Common myeloid progenitor, CD34-positive (primary cell): Measurements from ENCODE around the gene TYSND1.
"Not testable (repeated sequence)": the region's sequence is repeated elsewhere in the genome, so short reads cannot be mapped to it uniquely, and the experiment has no call there.

ENCODE experiments used
- CTCF ChIA-PET: fragments of 350-600 bp; sonication (Branson Sonifier 250); formaldehyde crosslinking; loops from one replicate; lab custom pipeline; 2021; ENCODE audit warnings: antibody characterized with exemption; lab: Charles Lee
- POLR2A ChIA-PET: fragments of 350-600 bp; sonication (Branson Sonifier 250); formaldehyde crosslinking; loops from one replicate; lab custom pipeline; 2021; ENCODE audit warnings: antibody characterized with exemption; lab: Charles Lee
- DNase-seq, 3 donors: peaks; one replicate each; pipeline versions ENCODE4 v3.0.0 to v3.0.0-alpha.2; 2013
- H3K27ac ChIP-seq, 2 experiments: 1 replicate in 1 of 2; 2 replicates in 1 of 2; pipeline ENCODE4 v1.7.0; 2013; ENCODE audit warnings: inconsistent platforms in 2 of 2, low read length in 2 of 2, mild to moderate bottlenecking in 2 of 2, low read depth in 1 of 2, moderate library complexity in 1 of 2; ENCODE audit not compliant: severe bottlenecking in 2 of 2, insufficient read depth in 1 of 2, poor library complexity in 1 of 2
- H3K27me3 ChIP-seq, 5 experiments: replicated peaks in 2 of 5; 1 replicate in 3 of 5; 2 replicates in 2 of 5; pipeline versions ENCODE4 v1.6.1 to v1.7.0; 2013; ENCODE audit warnings: low read length in 4 of 5, mild to moderate bottlenecking in 2 of 5, moderate library complexity in 2 of 5, inconsistent platforms in 1 of 5; ENCODE audit not compliant: insufficient read depth in 5 of 5, control insufficient read depth in 4 of 5
- H3K36me3 ChIP-seq, 4 experiments: 1 replicate in 2 of 4; 2 replicates in 2 of 4; pipeline versions ENCODE4 v1.6.1 to v1.7.0; 2013; ENCODE audit warnings: low read length in 3 of 4, control low read depth in 1 of 4, mild to moderate bottlenecking in 1 of 4; ENCODE audit not compliant: control insufficient read depth in 4 of 4, insufficient read depth in 4 of 4
- H3K4me1 ChIP-seq, 4 experiments: 1 replicate in 3 of 4; 2 replicates in 1 of 4; pipeline versions ENCODE4 v1.6.1 to v1.7.1; 2013; ENCODE audit warnings: low read length in 3 of 4, mild to moderate bottlenecking in 3 of 4, control low read depth in 1 of 4, inconsistent platforms in 1 of 4, moderate library complexity in 1 of 4; ENCODE audit not compliant: control insufficient read depth in 4 of 4, insufficient read depth in 4 of 4; ENCODE audit errors: control extremely low read depth in 1 of 4
- H3K4me3 ChIP-seq, 7 experiments: 1 replicate in 4 of 7; 2 replicates in 3 of 7; pipeline versions ENCODE4 v1.5.1 to v1.7.0; 2013; ENCODE audit warnings: mild to moderate bottlenecking in 7 of 7, low read length in 6 of 7, moderate library complexity in 6 of 7, inconsistent platforms in 2 of 7, low read depth in 2 of 7, control low read depth in 1 of 7; ENCODE audit not compliant: insufficient read depth in 4 of 7, control insufficient read depth in 1 of 7; ENCODE audit errors: extremely low read depth in 1 of 7
- H3K9me3 ChIP-seq, 5 experiments: 1 replicate in 4 of 5; 2 replicates in 1 of 5; pipeline versions ENCODE4 v1.6.1 to v1.7.1; 2013; ENCODE audit warnings: low read length in 4 of 5, mild to moderate bottlenecking in 2 of 5, inconsistent platforms in 1 of 5, low read depth in 1 of 5, moderate library complexity in 1 of 5; ENCODE audit not compliant: control insufficient read depth in 4 of 5, insufficient read depth in 2 of 5; ENCODE audit errors: control extremely low read depth in 1 of 5
- WGBS: methylation state at CpG from one replicate; pipeline ENCODE4 v1.1.5; 2013; ENCODE audit not compliant: insufficient coverage; 5-methylcytosine and 5-hydroxymethylcytosine counted together

The TYSND1 gene

DNA sequence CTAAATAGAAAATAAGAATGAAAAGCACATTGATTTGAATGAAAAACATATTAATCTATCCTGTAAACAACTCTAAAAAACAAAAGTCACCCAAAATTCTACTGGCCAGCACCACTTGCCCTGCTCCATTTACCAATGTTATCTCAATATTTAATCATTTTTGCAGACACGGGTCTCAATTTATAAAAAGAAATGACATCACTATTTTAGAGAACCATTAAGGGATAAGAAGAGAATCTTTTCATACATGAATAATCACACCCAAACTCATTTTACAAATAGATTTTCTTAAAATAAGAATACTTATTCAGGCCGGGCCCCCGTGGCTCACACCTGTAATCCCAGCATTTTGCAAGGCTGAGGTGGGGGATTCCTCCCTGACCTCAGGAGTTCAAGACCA is 19.9 kb upstream of the TYSND1 start:
- H3K9me3 ChIP-seq: no peaks in the 10 kb centered on the region
- ChIA-PET CTCF (interaction anchor here (0.6 kb wide), 1 partner anchor 59 kb away, joined by 4 read pairs; no protein-coding TSS in a partner anchor), POLR2A (no interaction called here)
- H3K4me3 ChIP-seq: no peak overlapping the region
- H3K27ac ChIP-seq: no peak overlapping the region
- peaks cover 0 to 2% (median 0%) of the 10 kb centered on the region in 5 experiments for H3K27me3 ChIP-seq
- WGBS: 100% methylated on average over 2 of the region's 3 CpGs
- H3K36me3 ChIP-seq: peaks cover 2 to 13% (median 9%) of the 10 kb centered on the region in 4 experiments
- no peak for DNase-seq
- peaks cover 2 to 41% (median 29%) of the 10 kb centered on the region in 4 experiments for H3K4me1 ChIP-seq

DNA sequence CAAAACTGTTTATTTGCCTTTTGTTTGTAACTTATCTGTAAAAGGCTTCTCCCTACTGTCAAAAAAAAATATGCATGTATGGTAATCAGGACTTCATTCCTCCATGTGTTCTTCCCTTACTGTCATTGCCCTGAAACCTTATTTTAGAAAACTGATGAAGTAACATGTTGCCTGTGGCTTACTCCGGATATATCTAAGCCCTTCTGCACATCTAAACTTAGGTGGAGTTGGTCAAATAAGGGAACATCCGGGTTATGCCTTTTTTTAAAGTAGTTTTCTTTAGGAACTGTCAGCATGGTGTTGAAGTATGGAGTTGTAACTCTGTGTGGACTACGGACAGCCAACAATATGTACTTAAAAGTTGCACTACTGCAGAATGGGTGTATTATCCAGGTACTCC is 17.7 kb upstream of the TYSND1 start:
- Histone ChIP-seq H3K27ac (no peak overlapping the region), H3K9me3 (no peaks in the 10 kb centered on the region), H3K4me1 (peaks cover 2 to 29% (median 22%) of the 10 kb centered on the region in 4 experiments), H3K36me3 (peaks cover 7 to 23% (median 15%) of the 10 kb centered on the region in 4 experiments), H3K4me3 (no peak overlapping the region), H3K27me3 (peaks cover 0 to 2% (median 0%) of the 10 kb centered on the region in 5 experiments)
- ChIA-PET CTCF (no interaction called here), POLR2A (no interaction called here)
- 80% methylated on average over 1 of the region's 3 CpGs for WGBS
- DNase-seq: no peak

DNA sequence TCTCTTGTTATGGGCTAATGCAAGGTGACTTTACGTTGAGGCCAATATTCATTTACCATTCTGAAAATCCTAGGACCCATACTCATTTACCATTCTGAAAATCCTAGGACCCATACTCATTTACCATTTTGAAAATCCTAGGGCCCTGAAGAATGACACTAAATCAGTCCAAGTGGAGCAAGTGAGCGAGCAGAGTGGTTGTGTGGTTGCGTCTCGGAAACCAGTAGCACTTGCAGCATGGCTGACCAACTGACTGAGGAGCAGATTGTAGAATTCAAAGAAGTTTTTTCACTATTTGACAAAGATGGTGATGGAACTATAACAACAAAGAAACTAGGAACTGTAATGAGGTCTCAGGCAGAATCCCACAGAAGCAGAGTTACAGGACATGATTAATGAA is 16.9 kb upstream of the TYSND1 start:
- peaks cover 8 to 23% (median 15%) of the 10 kb centered on the region in 4 experiments for H3K36me3 ChIP-seq
- no peaks in the 10 kb centered on the region for H3K9me3 ChIP-seq
- peaks cover 0 to 2% (median 0%) of the 10 kb centered on the region in 5 experiments for H3K27me3 ChIP-seq
- WGBS: 97% methylated on average over 4 of the region's 4 CpGs
- H3K4me3 ChIP-seq: no peak overlapping the region
- peaks cover 0 to 22% (median 15%) of the 10 kb centered on the region in 4 experiments for H3K4me1 ChIP-seq
- no peak overlapping the region for H3K27ac ChIP-seq
- POLR2A ChIA-PET: no interaction called here
- CTCF ChIA-PET: no interaction called here
- no peak for DNase-seq

DNA sequence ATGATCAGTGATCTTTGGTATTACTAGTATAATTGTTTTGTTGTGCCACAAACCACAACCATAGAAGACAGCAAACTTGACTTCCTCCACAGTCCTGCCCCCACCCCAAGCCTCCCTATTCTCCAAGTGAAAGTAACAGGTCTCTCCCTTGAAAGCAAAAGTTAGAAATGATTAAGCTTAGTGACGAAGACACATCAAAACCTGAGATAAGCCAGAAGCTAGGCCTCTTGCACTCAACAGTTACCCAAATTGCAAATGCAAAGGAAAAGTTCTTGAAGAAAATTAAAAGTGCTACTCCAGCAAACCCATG is 16.3 kb upstream of the TYSND1 start:
- H3K27me3 ChIP-seq: peaks cover 0 to 2% (median 0%) of the 10 kb centered on the region in 5 experiments
- WGBS: 67% methylated on average over 1 of the region's 1 CpG
- H3K4me1 ChIP-seq: peaks cover 0 to 18% (median 13%) of the 10 kb centered on the region in 4 experiments
- ChIA-PET POLR2A (no interaction called here), CTCF (no interaction called here)
- peaks cover 14 to 29% (median 20%) of the 10 kb centered on the region in 4 experiments for H3K36me3 ChIP-seq
- peak in 2 of 3 donors; percentile 47 to 49 for DNase-seq
- H3K27ac ChIP-seq: no peak overlapping the region
- no peaks in the 10 kb centered on the region for H3K9me3 ChIP-seq
- H3K4me3 ChIP-seq: no peak overlapping the region

DNA sequence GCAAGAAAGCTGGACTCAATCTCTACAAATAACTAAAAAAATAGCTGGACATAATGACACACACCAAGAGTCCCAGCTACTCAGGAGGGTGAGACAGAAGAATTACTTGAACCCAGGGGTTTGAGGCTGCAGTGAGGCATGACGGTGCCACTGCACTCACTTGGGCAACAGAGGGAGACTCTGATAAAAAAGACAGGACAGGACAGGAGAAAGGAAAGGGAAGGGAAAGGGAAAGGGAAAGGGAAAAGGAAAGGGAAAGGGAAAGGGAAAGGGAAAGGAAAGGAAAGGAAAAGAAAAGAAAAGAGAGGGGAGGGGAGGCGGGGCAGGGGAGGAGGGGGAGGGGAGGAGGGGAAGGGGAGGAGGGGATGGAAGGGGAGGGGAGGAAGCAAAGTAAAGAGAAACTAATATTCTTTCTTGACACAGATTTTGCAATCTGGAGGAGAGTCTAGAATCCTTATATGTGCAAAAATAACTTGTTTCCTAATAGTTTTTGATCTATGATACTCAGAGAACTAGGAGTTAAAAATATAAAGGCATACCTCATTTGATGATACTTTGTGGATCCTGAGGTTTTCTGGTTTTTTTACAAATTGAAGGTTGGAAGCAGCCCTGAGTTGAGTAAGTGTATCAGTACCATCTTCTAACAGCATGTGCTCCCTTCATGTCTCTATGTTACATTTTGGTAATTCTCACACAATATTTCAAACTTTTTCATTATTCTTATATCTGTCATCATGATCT is 15.8 kb upstream of the TYSND1 start:
- ChIA-PET POLR2A (no interaction called here), CTCF (no interaction called here)
- WGBS: 92% methylated on average over 1 of the region's 2 CpGs
- H3K4me1 ChIP-seq: peaks cover 0 to 18% (median 13%) of the 10 kb centered on the region in 4 experiments
- no peaks in the 10 kb centered on the region for H3K9me3 ChIP-seq
- no peak for DNase-seq
- H3K27ac ChIP-seq: no peak overlapping the region
- H3K27me3 ChIP-seq: peaks cover 0 to 2% (median 0%) of the 10 kb centered on the region in 5 experiments
- H3K36me3 ChIP-seq: peaks cover 15 to 32% (median 22%) of the 10 kb centered on the region in 4 experiments
- no peak overlapping the region for H3K4me3 ChIP-seq

DNA sequence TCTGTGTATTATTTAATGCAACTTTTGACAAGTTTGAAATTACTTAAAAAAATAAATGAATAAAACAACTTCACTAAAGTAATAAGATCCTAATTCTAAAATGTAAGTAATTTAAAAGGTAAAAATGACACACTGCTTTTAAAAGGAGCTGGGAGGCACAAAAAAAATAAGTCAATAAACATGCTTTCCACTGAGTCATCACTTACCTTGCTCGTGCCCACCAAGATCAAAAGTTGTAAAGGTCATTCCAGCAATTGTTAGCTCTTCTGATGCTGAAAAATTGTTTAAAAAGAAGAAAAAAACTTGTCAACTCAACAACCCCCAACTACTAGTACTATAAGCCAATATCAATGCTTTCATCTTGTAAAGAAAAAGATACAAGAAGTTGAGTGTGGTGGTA is 14.3 kb upstream of the TYSND1 start:
- Histone ChIP-seq H3K4me1 (peaks cover 0 to 18% (median 13%) of the 10 kb centered on the region in 4 experiments), H3K27me3 (peaks cover 0 to 1% (median 0%) of the 10 kb centered on the region in 5 experiments), H3K4me3 (no peak overlapping the region), H3K27ac (no peak overlapping the region), H3K36me3 (peaks cover 13 to 36% (median 28%) of the 10 kb centered on the region in 4 experiments), H3K9me3 (no peaks in the 10 kb centered on the region)
- CTCF ChIA-PET: interaction anchor here (1.1 kb wide), 2 partner anchors 14 to 30 kb away, joined by 4 to 8 read pairs; partner anchors contain the start of gene TYSND1
- no peak for DNase-seq
- POLR2A ChIA-PET: no interaction called here
- WGBS: no CpG with 5 or more reads among the region's 1 CpG

DNA sequence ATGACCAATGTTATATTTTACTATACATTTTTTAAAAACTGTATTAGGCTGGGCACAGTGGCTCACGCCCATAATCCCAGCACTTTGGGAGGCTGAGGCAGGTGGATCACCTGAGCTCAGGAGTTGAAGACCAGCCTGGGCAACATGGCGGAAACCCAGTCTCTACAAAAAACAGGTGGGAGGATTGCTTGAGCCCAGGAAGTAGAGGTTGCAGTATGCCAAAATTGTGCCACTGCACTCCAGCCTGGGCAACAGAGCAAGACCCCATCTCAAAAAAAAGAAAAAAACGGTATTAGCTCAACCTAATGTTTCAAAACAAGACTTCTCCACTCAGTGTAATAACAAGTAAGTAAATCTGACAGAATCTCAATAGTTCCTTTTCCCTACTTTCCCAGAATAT is 12.9 kb upstream of the TYSND1 start:
- POLR2A ChIA-PET, H3K4me3 ChIP-seq, H3K27me3 ChIP-seq, H3K9me3 ChIP-seq, DNase-seq, H3K27ac ChIP-seq: not testable (repeated sequence)
- Histone ChIP-seq H3K36me3 (peaks cover 15 to 49% (median 35%) of the 10 kb centered on the region in 4 experiments), H3K4me1 (peaks cover 0 to 17% (median 12%) of the 10 kb centered on the region in 4 experiments)
- CTCF ChIA-PET: interaction anchor here (1.3 to 1.4 kb wide), 2 partner anchors 9 kb away, joined by 3 read pairs; no protein-coding TSS in a partner anchor
- WGBS: 90% methylated on average over 2 of the region's 3 CpGs
